A549 (cell line): ENCODE results near the gene PXDC1. TPM values are rescaled to one million over a fixed set of nuclear protein-coding genes. Genes with fewer than 3 reads are reported as not detected.

Experiments
- ATAC-seq, 2 experiments: fragments of 200-7000 bp in 1 of 2; fragments of >200 bp in 1 of 2; cut with Nextera tagmentation in 1 of 2; cut with Tn5 transposase in 1 of 2; 3 replicates each; pipeline versions ENCODE4 v1.8.0 to v1.9.1; 2018 to 2020; ENCODE audit warnings: mild to moderate bottlenecking in 1 of 2, moderate library complexity in 1 of 2
- CTCF ChIA-PET: fragments of 300-600 bp; sonication (Branson Sonifier 250); formaldehyde crosslinking; extraction: SDS; loops from one replicate; lab custom pipeline; 2021; ENCODE audit warnings: antibody characterized with exemption, inconsistent platforms; lab: Yijun Ruan, JAX
- POLR2A ChIA-PET: fragments of 350-600 bp; formaldehyde crosslinking; extraction: SDS; loops from one replicate; lab custom pipeline; 2021; ENCODE audit warnings: antibody characterized with exemption, inconsistent platforms; lab: Yijun Ruan, JAX
- DNase-seq, 2 experiments: peaks; one replicate each; pipeline versions ENCODE4 v3.0.0 to v3.0.0-alpha.2; 2011 to 2016; ENCODE audit warnings: low read depth in 1 of 2, low spot score in 1 of 2
- FAIRE-seq: peaks from 2 replicates; lab custom pipeline; 2011; peaks lifted over from hg19 to GRCh38; lab: Jason Lieb, UNC
- H3K27ac ChIP-seq, 2 experiments: fragments of >200 bp; sonication (Bioruptor Twin); formaldehyde crosslinking; 3 replicates each; pipeline ENCODE4 v1.5.1; 2016 to 2017
- H3K4me1 ChIP-seq: fragments of >200 bp; sonication (Bioruptor Twin); formaldehyde crosslinking; 3 replicates; pipeline ENCODE4 v1.6.1; 2016
- H3K4me2 ChIP-seq: fragments of >200 bp; sonication (Bioruptor Twin); formaldehyde crosslinking; 3 replicates; pipeline ENCODE4 v1.6.1; 2016
- H3K4me3 ChIP-seq: fragments of >200 bp; sonication (Bioruptor Twin); formaldehyde crosslinking; 3 replicates; pipeline ENCODE4 v1.5.1; 2016
- H3K9me3 ChIP-seq: fragments of >200 bp; sonication (Bioruptor Twin); formaldehyde crosslinking; 3 replicates; pipeline ENCODE4 v1.6.1; 2016
- BHLHE40 ChIP-seq: IDR thresholded peaks from 2 replicates; pipeline ENCODE4 v1.6.1; 2012; ENCODE audit warnings: low read depth, low read length, inconsistent platforms
- CBX2 ChIP-seq: fragments of 200-600 bp; sonication (generic); IDR thresholded peaks from 2 replicates; pipeline ENCODE4 v1.6.1; 2016; ENCODE audit warnings: low read depth, mild to moderate bottlenecking, borderline replicate concordance
- CEBPB ChIP-seq, 2 experiments: fragments of >200 bp in 1 of 2; sonication (Bioruptor Twin) in 1 of 2; formaldehyde crosslinking in 1 of 2; IDR thresholded peaks; 2 replicates each; pipeline ENCODE4 v1.6.1; 2012 to 2016
- CHD2 ChIP-seq: fragments of 150-350 bp; IDR thresholded peaks from 2 replicates; pipeline ENCODE4 v1.6.1; 2014; ENCODE audit warnings: low read length; ENCODE audit not compliant: partially characterized antibody
- ESRRA ChIP-seq: fragments of 150-350 bp; IDR thresholded peaks from 2 replicates; pipeline ENCODE4 v1.6.1; 2014; ENCODE audit warnings: mild to moderate bottlenecking, low read length, borderline replicate concordance
- FOSB ChIP-seq: fragments of 250-450 bp; sonication (Bioruptor Pico); IDR thresholded peaks from 2 replicates; pipeline ENCODE4 v1.5.0; 2020; ENCODE audit warnings: mild to moderate bottlenecking, moderate library complexity
- FOSL2 ChIP-seq, 2 experiments: fragments of 450-650 bp in 1 of 2; fragments of >200 bp in 1 of 2; sonication (Bioruptor Twin) in 1 of 2; formaldehyde crosslinking; IDR thresholded peaks; 2 replicates each; pipeline versions ENCODE4 v1.5.0 to v1.6.1; 2016 to 2020; ENCODE audit warnings: mild to moderate bottlenecking in 1 of 2, moderate library complexity in 1 of 2
- GATA3 ChIP-seq: IDR thresholded peaks from 2 replicates; pipeline ENCODE4 v1.6.1; 2012; ENCODE audit warnings: borderline replicate concordance
- KDM1A ChIP-seq: fragments of 200-600 bp; sonication (generic); IDR thresholded peaks from 2 replicates; pipeline ENCODE4 v1.6.1; 2016; ENCODE audit warnings: low read depth, mild to moderate bottlenecking
- KDM5A ChIP-seq: fragments of 200-600 bp; sonication (generic); IDR thresholded peaks from 2 replicates; pipeline ENCODE4 v1.6.1; 2016; ENCODE audit warnings: antibody characterized with exemption, mild to moderate bottlenecking
- MAFK ChIP-seq: fragments of 450-650 bp; IDR thresholded peaks from 2 replicates; pipeline ENCODE4 v1.6.1; 2014; ENCODE audit not compliant: partially characterized antibody
- MAZ ChIP-seq: fragments of 150-350 bp; IDR thresholded peaks from 2 replicates; pipeline ENCODE4 v1.6.1; 2014; ENCODE audit warnings: antibody characterized with exemption, low read depth, low read length, borderline replicate concordance
- NPAS2 ChIP-seq: fragments of 250-450 bp; sonication (Bioruptor Pico); IDR thresholded peaks from 2 replicates; pipeline ENCODE4 v1.8.0; 2022; ENCODE audit warnings: mild to moderate bottlenecking, moderate library complexity, borderline replicate concordance
- NR3C1 ChIP-seq: fragments of >200 bp; sonication (Bioruptor Twin); formaldehyde crosslinking; IDR thresholded peaks from 3 replicates; pipeline ENCODE4 v1.6.1; 2017
- POLR2AphosphoS2 ChIP-seq: conservative IDR thresholded peaks from 2 replicates; pipeline ENCODE4 v1.6.1; 2012; ENCODE audit warnings: low read length, improper control_type of control experiment, inconsistent platforms
- RAD21 ChIP-seq, 2 experiments: fragments of >200 bp in 1 of 2; sonication (Bioruptor Twin) in 1 of 2; formaldehyde crosslinking in 1 of 2; IDR thresholded peaks in 1 of 2; conservative IDR thresholded peaks in 1 of 2; 2 replicates in 1 of 2; 3 replicates in 1 of 2; pipeline ENCODE4 v1.6.1; 2012 to 2018; ENCODE audit warnings: inconsistent platforms in 1 of 2
- RCOR1 ChIP-seq: fragments of 150-350 bp; IDR thresholded peaks from 2 replicates; pipeline ENCODE4 v1.6.1; 2014; ENCODE audit warnings: antibody characterized with exemption, low read length, low read depth
- TP53 ChIP-seq: fragments of 250-450 bp; sonication (Bioruptor Pico); IDR thresholded peaks from 2 replicates; pipeline ENCODE4 v1.5.0; 2021; ENCODE audit warnings: mild to moderate bottlenecking, moderate library complexity
- WGBS: methylation state at CpG from one replicate; pipeline ENCODE4 v1.1.6; 2017; ENCODE audit errors: missing lambda C conversion rate; 5-methylcytosine and 5-hydroxymethylcytosine counted together
- polyA plus RNA-seq, 4 experiments: library from polyadenylated mRNA; depleted of rRNA in 3 of 4; stranded (reverse); fragments of >200 nt; fragmentation: RNase III in 1 of 4; extraction: RNeasy Plus Mini Kit Qiagen cat#74134 plus additional on column Dnase treatment in 1 of 4; gene quantifications; 2 replicates in 3 of 4; 3 replicates in 1 of 4; pipeline ENCODE4 v1.2.3, GENCODE V29; 2011 to 2017
- TF ChIP-seq, protein P1 (sequence below): fragments of 200-600 bp; sonication (generic); IDR thresholded peaks from 2 replicates; pipeline ENCODE4 v1.6.1; 2016; ENCODE audit warnings: antibody characterized with exemption, mild to moderate bottlenecking, moderate library complexity
- TF ChIP-seq, protein P2 (sequence below): fragments of >200 bp; sonication (Bioruptor Twin); formaldehyde crosslinking; IDR thresholded peaks from 3 replicates; pipeline ENCODE4 v1.5.1; 2016
- TF ChIP-seq, protein P3 (sequence below): fragments of >200 bp; sonication (Bioruptor Twin); formaldehyde crosslinking; IDR thresholded peaks from 3 replicates; pipeline ENCODE4 v1.6.1; 2016

PXDC1 gene
- polyA plus RNA-seq, 2 of the 4 experiments (the other 2 are of a cell fraction) = 2.5 to 6.6 TPM

DNA sequence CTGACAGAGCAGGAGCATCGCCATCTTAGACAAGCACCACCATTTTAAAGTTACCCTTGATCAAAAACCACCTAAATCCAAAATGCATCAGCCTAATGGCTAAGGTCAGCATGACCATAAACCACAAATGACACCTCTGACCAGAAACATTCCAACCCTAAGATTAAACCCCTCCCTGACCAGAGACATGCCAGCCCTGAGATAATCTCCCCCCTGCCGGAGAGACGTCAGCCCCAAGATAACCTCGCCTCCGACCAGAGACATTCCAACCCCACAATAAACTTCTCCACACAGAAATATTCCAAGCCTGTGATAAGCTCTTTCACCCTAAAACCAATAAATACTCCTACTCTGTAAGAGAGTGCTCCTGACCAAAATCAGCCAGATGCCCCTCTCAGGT, 53.5 kb downstream of the PXDC1 start:
- FAIRE-seq (no peak), ATAC-seq (no peak), DNase-seq (no peak)
- H3K4me1 ChIP-seq = peaks cover 13% of the 10 kb centered on the region; the same call in 2 of the 3 replicates
- no peak overlapping the region for H3K4me2 ChIP-seq
- WGBS = 91% methylated on average over 5 of the region's 5 CpGs
- ChIA-PET POLR2A (no interaction called here), CTCF (no interaction called here)
- no peaks in the 10 kb centered on the region for H3K9me3 ChIP-seq
- H3K27ac ChIP-seq = no peak overlapping the region
- H3K4me3 ChIP-seq = no peak overlapping the region
- TF ChIP-seq POLR2AphosphoS2 = no peak
- TF ChIP-seq FOSB (CRISPR knock-in tag) = no peak
- no peak for TF ChIP-seq RAD21 (conservative IDR thresholded peaks at IDR 0.05 in 1 of 2, IDR thresholded peaks at IDR 0.05 in 1 of 2)
- TF ChIP-seq, protein P1, sequence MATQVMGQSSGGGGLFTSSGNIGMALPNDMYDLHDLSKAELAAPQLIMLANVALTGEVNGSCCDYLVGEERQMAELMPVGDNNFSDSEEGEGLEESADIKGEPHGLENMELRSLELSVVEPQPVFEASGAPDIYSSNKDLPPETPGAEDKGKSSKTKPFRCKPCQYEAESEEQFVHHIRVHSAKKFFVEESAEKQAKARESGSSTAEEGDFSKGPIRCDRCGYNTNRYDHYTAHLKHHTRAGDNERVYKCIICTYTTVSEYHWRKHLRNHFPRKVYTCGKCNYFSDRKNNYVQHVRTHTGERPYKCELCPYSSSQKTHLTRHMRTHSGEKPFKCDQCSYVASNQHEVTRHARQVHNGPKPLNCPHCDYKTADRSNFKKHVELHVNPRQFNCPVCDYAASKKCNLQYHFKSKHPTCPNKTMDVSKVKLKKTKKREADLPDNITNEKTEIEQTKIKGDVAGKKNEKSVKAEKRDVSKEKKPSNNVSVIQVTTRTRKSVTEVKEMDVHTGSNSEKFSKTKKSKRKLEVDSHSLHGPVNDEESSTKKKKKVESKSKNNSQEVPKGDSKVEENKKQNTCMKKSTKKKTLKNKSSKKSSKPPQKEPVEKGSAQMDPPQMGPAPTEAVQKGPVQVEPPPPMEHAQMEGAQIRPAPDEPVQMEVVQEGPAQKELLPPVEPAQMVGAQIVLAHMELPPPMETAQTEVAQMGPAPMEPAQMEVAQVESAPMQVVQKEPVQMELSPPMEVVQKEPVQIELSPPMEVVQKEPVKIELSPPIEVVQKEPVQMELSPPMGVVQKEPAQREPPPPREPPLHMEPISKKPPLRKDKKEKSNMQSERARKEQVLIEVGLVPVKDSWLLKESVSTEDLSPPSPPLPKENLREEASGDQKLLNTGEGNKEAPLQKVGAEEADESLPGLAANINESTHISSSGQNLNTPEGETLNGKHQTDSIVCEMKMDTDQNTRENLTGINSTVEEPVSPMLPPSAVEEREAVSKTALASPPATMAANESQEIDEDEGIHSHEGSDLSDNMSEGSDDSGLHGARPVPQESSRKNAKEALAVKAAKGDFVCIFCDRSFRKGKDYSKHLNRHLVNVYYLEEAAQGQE = no peak

DNA sequence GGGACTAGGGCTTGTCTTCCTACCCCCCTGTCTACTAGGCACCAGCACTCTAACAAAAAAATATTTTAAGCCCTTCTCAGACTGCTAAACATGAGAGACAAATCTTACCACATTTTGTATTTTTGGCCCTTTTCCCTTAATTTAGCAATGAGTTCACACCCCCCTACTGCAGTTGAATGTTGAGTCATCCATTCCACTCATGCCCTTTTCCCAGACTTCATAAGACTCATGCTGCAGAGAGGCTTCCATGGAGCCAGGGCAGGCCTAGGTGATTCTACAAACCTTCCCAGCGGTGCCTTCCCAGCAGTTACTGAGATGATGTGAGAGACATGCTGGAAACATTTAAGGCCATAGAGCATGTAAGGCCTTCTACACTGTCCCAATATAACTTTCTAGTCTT, 53.9 kb downstream of the PXDC1 start:
- POLR2A ChIA-PET = no interaction called here
- Histone ChIP-seq H3K4me2 (no peak overlapping the region), H3K9me3 (no peaks in the 10 kb centered on the region), H3K4me3 (no peak overlapping the region), H3K4me1 (peaks cover 13% of the 10 kb centered on the region; the same call in 2 of the 3 replicates), H3K27ac (no peak overlapping the region)
- DNase-seq = no peak
- WGBS = 100% methylated on average over 1 of the region's 1 CpG
- TF ChIP-seq KDM5A = no peak
- no peak for TF ChIP-seq KDM1A
- TF ChIP-seq GATA3 = no peak
- no peak for TF ChIP-seq POLR2AphosphoS2
- no peak for TF ChIP-seq CBX2
- no peak for TF ChIP-seq FOSL2 (IDR thresholded peaks at IDR 0.05)
- no peak for TF ChIP-seq FOSL2 (CRISPR knock-in tag; IDR thresholded peaks at IDR 0.05)
- TF ChIP-seq MAZ = no peak
- no peak for TF ChIP-seq ESRRA
- TF ChIP-seq, protein P2, sequence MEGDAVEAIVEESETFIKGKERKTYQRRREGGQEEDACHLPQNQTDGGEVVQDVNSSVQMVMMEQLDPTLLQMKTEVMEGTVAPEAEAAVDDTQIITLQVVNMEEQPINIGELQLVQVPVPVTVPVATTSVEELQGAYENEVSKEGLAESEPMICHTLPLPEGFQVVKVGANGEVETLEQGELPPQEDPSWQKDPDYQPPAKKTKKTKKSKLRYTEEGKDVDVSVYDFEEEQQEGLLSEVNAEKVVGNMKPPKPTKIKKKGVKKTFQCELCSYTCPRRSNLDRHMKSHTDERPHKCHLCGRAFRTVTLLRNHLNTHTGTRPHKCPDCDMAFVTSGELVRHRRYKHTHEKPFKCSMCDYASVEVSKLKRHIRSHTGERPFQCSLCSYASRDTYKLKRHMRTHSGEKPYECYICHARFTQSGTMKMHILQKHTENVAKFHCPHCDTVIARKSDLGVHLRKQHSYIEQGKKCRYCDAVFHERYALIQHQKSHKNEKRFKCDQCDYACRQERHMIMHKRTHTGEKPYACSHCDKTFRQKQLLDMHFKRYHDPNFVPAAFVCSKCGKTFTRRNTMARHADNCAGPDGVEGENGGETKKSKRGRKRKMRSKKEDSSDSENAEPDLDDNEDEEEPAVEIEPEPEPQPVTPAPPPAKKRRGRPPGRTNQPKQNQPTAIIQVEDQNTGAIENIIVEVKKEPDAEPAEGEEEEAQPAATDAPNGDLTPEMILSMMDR = no peak
- TF ChIP-seq CEBPB (IDR thresholded peaks at IDR 0.05) = no peak
- TF ChIP-seq TP53 (CRISPR knock-in tag) = no peak
- TF ChIP-seq FOSB (CRISPR knock-in tag) = no peak
- no peak for TF ChIP-seq NR3C1
- TF ChIP-seq RCOR1 = no peak
- TF ChIP-seq CHD2 = no peak
- TF ChIP-seq, protein P1 = no peak
- TF ChIP-seq, protein P3, sequence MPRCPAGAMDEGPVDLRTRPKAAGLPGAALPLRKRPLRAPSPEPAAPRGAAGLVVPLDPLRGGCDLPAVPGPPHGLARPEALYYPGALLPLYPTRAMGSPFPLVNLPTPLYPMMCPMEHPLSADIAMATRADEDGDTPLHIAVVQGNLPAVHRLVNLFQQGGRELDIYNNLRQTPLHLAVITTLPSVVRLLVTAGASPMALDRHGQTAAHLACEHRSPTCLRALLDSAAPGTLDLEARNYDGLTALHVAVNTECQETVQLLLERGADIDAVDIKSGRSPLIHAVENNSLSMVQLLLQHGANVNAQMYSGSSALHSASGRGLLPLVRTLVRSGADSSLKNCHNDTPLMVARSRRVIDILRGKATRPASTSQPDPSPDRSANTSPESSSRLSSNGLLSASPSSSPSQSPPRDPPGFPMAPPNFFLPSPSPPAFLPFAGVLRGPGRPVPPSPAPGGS = no peak
- TF ChIP-seq BHLHE40 = no peak
- no peak for TF ChIP-seq MAFK
- TF ChIP-seq NPAS2 = no peak
- CTCF ChIA-PET = no interaction called here
- no peak for FAIRE-seq
- no peak for ATAC-seq
